Measurements from ENCODE around the gene KCNG3.

KCNG3 gene

DNA sequence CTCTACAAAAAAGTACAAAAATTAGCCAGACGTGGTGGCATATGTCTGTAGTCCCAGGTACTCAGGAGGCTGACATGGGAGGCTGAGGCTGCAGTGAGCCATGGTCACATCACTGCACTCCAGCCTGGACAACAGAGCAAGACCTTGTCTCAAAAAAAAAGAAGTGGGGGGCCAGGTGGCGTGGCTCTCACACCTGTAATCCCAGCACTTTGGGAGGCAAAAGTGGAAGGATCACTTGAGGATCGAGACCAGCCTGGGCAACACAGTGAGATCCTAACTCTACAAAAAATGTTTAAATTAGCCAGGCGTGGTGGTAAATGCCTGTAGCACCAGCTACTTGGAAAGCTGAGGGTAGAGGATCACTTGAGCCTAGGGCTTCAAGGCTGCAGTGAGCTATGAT is 23.1 kb downstream of the KCNG3 start:
- Histone ChIP-seq H3K36me3 (ENCODE audit: control insufficient read depth, insufficient read depth, low read length) (no peaks in the 10 kb centered on the region), H3K27me3 (ENCODE audit: control insufficient read depth, insufficient read depth, low read length) (no peaks in the 10 kb centered on the region), H3K9ac (ENCODE audit: low read length) (no peak overlapping the region), H3K4me3 (ENCODE audit: low read length) (no peak overlapping the region), H3K4me1 (ENCODE audit: control insufficient read depth, insufficient read depth, low read length) (no peaks in the 10 kb centered on the region), H3K27ac (ENCODE audit: low read depth, low read length) (no peak overlapping the region)

GRCh38 chr2:42464631-42465030 is 29.2 kb downstream of the KCNG3 start:
- no peaks in the 10 kb centered on the region for H3K27me3 ChIP-seq (ENCODE audit: control insufficient read depth, insufficient read depth, low read length)
- no peak overlapping the region for H3K4me3 ChIP-seq (ENCODE audit: low read length)
- H3K4me1 ChIP-seq (ENCODE audit: control insufficient read depth, insufficient read depth, low read length) = no peaks in the 10 kb centered on the region
- H3K9ac ChIP-seq (ENCODE audit: low read length) = no peak overlapping the region
- no peaks in the 10 kb centered on the region for H3K36me3 ChIP-seq (ENCODE audit: control insufficient read depth, insufficient read depth, low read length)
- no peak overlapping the region for H3K27ac ChIP-seq (ENCODE audit: low read depth, low read length)

DNA sequence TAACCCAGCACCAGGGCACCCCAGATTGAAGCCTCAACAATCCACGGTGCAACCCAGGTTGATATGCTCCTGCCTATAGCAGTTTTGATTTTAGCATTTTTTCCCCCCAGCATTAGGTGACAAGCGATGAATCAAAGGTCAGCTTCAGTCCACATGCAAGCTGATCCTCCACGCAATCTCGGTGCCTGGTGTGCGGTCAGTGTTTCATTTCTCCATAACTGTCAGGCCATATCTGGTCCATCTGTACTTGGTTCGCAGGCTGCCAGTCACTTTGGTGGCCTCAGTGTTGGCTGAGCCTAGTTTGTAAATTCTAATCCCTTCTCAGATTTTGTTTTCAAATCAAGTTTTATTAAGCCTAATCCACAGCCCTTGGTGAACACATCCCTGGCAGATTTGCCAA is 30.2 kb downstream of the KCNG3 start:
- no peak overlapping the region for H3K9ac ChIP-seq (ENCODE audit: low read length)
- no peak overlapping the region for H3K4me3 ChIP-seq (ENCODE audit: low read length)
- no peaks in the 10 kb centered on the region for H3K27me3 ChIP-seq (ENCODE audit: control insufficient read depth, insufficient read depth, low read length)
- H3K27ac ChIP-seq (ENCODE audit: low read depth, low read length) = no peak overlapping the region
- no peaks in the 10 kb centered on the region for H3K36me3 ChIP-seq (ENCODE audit: control insufficient read depth, insufficient read depth, low read length)
- no peaks in the 10 kb centered on the region for H3K4me1 ChIP-seq (ENCODE audit: control insufficient read depth, insufficient read depth, low read length)

GRCh38 chr2:42459296-42459695 is 34.5 kb downstream of the KCNG3 start:
- no peaks in the 10 kb centered on the region for H3K27me3 ChIP-seq (ENCODE audit: control insufficient read depth, insufficient read depth, low read length)
- no peak overlapping the region for H3K27ac ChIP-seq (ENCODE audit: low read depth, low read length)
- H3K4me1 ChIP-seq (ENCODE audit: control insufficient read depth, insufficient read depth, low read length) = no peaks in the 10 kb centered on the region
- H3K36me3 ChIP-seq (ENCODE audit: control insufficient read depth, insufficient read depth, low read length) = no peaks in the 10 kb centered on the region
- H3K9ac ChIP-seq (ENCODE audit: low read length) = no peak overlapping the region
- no peak overlapping the region for H3K4me3 ChIP-seq (ENCODE audit: low read length)

DNA sequence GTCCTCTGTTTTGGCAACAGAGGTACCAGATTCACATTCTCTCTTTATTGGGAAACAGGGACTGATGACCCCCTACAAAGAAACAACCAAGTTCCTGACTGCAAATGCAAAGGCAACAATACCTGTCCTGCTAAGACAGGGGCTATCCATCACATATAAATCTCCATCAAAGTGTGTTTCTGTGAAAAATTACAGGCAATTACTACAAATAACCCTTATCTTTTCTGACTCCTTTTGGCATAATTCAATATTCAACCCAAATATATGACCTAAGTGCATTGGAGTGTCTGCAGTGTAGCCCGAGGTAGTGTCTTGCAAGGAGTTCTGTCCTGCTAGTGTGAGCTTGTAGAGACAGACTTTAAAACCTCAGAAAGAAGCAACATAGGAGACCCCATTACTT is 35.4 kb downstream of the KCNG3 start:
- no peaks in the 10 kb centered on the region for H3K27me3 ChIP-seq (ENCODE audit: control insufficient read depth, insufficient read depth, low read length)
- H3K4me1 ChIP-seq (ENCODE audit: control insufficient read depth, insufficient read depth, low read length) = no peaks in the 10 kb centered on the region
- H3K9ac ChIP-seq (ENCODE audit: low read length) = no peak overlapping the region
- H3K36me3 ChIP-seq (ENCODE audit: control insufficient read depth, insufficient read depth, low read length) = no peaks in the 10 kb centered on the region
- no peak overlapping the region for H3K27ac ChIP-seq (ENCODE audit: low read depth, low read length)
- no peak overlapping the region for H3K4me3 ChIP-seq (ENCODE audit: low read length)

GRCh38 chr2:42457011-42457410 is 36.8 kb downstream of the KCNG3 start:
- H3K27ac ChIP-seq (ENCODE audit: low read depth, low read length) = no peak overlapping the region
- no peak overlapping the region for H3K9ac ChIP-seq (ENCODE audit: low read length)
- H3K4me3 ChIP-seq (ENCODE audit: low read length) = no peak overlapping the region
- no peaks in the 10 kb centered on the region for H3K4me1 ChIP-seq (ENCODE audit: control insufficient read depth, insufficient read depth, low read length)
- H3K27me3 ChIP-seq (ENCODE audit: control insufficient read depth, insufficient read depth, low read length) = no peaks in the 10 kb centered on the region
- H3K36me3 ChIP-seq (ENCODE audit: control insufficient read depth, insufficient read depth, low read length) = no peaks in the 10 kb centered on the region

DNA sequence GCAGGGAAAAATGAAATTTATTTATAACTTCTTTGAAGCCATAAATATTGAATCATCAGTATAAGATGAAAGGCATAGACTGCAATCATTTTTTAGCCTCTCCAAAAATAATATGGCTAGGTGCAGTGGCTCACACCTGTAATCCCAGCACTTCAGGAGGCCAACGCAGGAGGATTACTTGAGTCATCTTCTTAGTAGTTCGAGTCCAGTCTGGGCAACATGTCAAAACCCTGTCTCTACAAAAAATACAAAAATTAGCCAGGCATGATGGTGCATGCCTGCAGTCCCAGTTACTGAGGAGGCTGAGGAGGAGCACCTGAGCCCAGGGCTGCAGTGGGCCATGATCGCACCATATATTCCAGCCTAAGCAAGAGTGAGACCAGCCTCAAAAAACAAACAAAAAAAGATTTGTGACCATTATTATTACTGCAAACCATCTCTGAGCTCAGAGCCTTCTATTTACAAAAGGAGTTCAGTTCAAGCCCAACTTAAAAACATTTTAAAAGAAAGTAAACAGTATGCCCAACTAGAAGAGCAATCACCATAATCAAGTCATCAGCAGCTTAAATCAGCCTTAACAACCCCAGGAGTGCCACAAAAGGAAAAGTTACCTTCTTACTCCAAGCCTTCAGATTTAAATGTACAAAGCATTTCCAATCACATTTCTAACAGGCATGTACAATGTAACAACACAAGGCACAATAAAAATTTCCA is 37.5 kb downstream of the KCNG3 start:
- Histone ChIP-seq H3K27ac (ENCODE audit: low read depth, low read length) (no peak overlapping the region), H3K4me1 (ENCODE audit: control insufficient read depth, insufficient read depth, low read length) (no peaks in the 10 kb centered on the region), H3K36me3 (ENCODE audit: control insufficient read depth, insufficient read depth, low read length) (no peaks in the 10 kb centered on the region), H3K9ac (ENCODE audit: low read length) (no peak overlapping the region), H3K4me3 (ENCODE audit: low read length) (no peak overlapping the region), H3K27me3 (ENCODE audit: control insufficient read depth, insufficient read depth, low read length) (no peaks in the 10 kb centered on the region)

DNA sequence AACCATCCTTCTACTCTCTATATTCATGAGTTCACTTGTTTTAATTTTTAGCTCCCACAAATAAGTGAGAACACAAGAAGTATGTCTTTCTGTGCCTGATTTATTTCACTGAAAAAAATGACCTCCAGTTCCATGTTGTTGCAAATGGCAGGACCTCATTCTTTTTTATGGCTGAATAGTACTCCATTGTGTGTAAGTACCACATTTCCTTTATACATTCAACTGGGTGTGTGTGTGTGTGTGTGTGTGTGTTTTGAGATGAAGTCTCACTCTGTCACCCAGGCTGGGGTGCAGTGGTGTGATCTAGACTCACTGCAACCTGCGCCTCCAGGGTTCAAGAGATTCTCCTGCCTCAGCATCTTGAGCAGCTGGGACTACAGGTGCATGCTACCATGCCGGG is 41.2 kb downstream of the KCNG3 start:
- Histone ChIP-seq H3K9ac (ENCODE audit: low read length) (no peak overlapping the region), H3K36me3 (ENCODE audit: control insufficient read depth, insufficient read depth, low read length) (no peaks in the 10 kb centered on the region), H3K27ac (ENCODE audit: low read depth, low read length) (no peak overlapping the region), H3K4me1 (ENCODE audit: control insufficient read depth, insufficient read depth, low read length) (no peaks in the 10 kb centered on the region), H3K4me3 (ENCODE audit: low read length) (no peak overlapping the region), H3K27me3 (ENCODE audit: control insufficient read depth, insufficient read depth, low read length) (no peaks in the 10 kb centered on the region)

DNA sequence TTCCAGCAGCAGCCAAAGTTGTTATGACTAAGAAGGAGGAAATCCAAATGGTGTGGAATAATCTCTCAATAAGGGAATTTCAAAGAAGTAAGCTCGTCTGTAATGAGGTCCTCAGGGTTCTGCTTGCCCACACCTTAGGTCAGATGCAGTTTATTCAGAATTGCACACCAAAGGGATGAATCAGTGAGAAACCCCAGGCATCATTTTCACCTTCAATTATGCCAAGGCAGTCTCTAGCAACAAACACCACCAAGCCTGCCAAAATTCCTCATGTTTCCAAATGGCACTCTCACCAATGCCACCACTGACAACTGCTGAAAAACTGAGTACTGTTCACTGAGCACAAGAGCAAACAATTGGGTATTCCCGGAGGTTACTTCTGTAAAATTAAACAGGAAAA is 43.6 kb downstream of the KCNG3 start:
- H3K9ac ChIP-seq (ENCODE audit: low read length) = no peak overlapping the region
- no peaks in the 10 kb centered on the region for H3K4me1 ChIP-seq (ENCODE audit: control insufficient read depth, insufficient read depth, low read length)
- no peak overlapping the region for H3K27ac ChIP-seq (ENCODE audit: low read depth, low read length)

GRCh38 chr2:42449163-42450087 is 44.4 kb downstream of the KCNG3 start:
- no peak overlapping the region for H3K9ac ChIP-seq (ENCODE audit: low read length)
- H3K27me3 ChIP-seq (ENCODE audit: control insufficient read depth, insufficient read depth, low read length) = no peaks in the 10 kb centered on the region
- H3K27ac ChIP-seq (ENCODE audit: low read depth, low read length) = no peak overlapping the region
- H3K4me3 ChIP-seq (ENCODE audit: low read length) = no peak overlapping the region
- no peaks in the 10 kb centered on the region for H3K4me1 ChIP-seq (ENCODE audit: control insufficient read depth, insufficient read depth, low read length)
- no peaks in the 10 kb centered on the region for H3K36me3 ChIP-seq (ENCODE audit: control insufficient read depth, insufficient read depth, low read length)

More for the DNA sequence above, 43.6 kb downstream of the KCNG3 start:
- H3K4me3 ChIP-seq (ENCODE audit: low read length) = no peak overlapping the region
- H3K36me3 ChIP-seq (ENCODE audit: control insufficient read depth, insufficient read depth, low read length) = no peaks in the 10 kb centered on the region
- no peaks in the 10 kb centered on the region for H3K27me3 ChIP-seq (ENCODE audit: control insufficient read depth, insufficient read depth, low read length)

GRCh38 chr2:42448163-42448562 is 45.6 kb downstream of the KCNG3 start:
- H3K36me3 ChIP-seq (ENCODE audit: control insufficient read depth, insufficient read depth, low read length) = no peaks in the 10 kb centered on the region
- no peak overlapping the region for H3K27ac ChIP-seq (ENCODE audit: low read depth, low read length)
- H3K27me3 ChIP-seq (ENCODE audit: control insufficient read depth, insufficient read depth, low read length) = no peaks in the 10 kb centered on the region
- no peak overlapping the region for H3K9ac ChIP-seq (ENCODE audit: low read length)
- H3K4me1 ChIP-seq (ENCODE audit: control insufficient read depth, insufficient read depth, low read length) = no peaks in the 10 kb centered on the region
- no peak overlapping the region for H3K4me3 ChIP-seq (ENCODE audit: low read length)

DNA sequence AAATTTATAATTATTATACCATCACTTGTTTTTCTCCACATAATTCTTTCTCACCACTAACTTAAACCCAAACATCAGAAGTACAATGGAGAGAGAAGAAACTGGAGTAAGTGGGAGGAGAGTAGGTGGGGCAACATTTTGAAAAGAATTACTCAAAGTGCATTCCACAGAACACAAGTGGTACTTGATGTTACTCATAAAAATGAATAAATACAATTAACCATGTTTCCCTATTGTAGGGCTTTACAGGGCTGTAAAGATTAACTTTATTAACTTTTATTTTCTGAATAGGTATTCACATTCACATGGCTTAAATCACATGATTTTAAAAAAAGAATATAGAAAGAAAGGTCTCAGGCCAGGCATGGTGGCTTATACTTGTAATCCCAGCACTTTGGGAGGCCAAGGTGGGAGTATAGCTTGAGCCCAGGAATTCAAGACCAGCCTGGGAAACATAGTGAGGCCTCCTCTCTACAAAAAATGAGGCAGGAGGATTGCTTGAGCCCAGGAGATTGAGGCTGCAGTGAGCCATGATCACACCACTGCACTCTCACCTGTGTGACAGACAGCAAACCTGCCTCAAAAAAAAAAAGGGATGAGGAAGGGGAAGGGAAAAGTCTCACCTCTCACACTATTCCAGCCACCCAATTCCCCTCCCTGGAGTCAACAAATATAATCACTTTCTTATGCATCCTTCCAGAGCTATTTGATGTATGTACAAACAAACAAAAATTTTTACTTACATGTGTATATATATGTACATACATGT is 47.1 kb downstream of the KCNG3 start:
- H3K9ac ChIP-seq (ENCODE audit: low read length) = no peak overlapping the region
- no peak overlapping the region for H3K27ac ChIP-seq (ENCODE audit: low read depth, low read length)
- H3K27me3 ChIP-seq (ENCODE audit: control insufficient read depth, insufficient read depth, low read length) = no peaks in the 10 kb centered on the region
- no peaks in the 10 kb centered on the region for H3K36me3 ChIP-seq (ENCODE audit: control insufficient read depth, insufficient read depth, low read length)
- no peaks in the 10 kb centered on the region for H3K4me1 ChIP-seq (ENCODE audit: control insufficient read depth, insufficient read depth, low read length)
- no peak overlapping the region for H3K4me3 ChIP-seq (ENCODE audit: low read length)

Data from rectal smooth muscle tissue (tissue), 1 donor.